ENCODE data around the gene ARHGAP23.
A peak's percentile ranks its signal among the peaks of the same experiment; 100 is the strongest.

ARHGAP23 gene

DNA sequence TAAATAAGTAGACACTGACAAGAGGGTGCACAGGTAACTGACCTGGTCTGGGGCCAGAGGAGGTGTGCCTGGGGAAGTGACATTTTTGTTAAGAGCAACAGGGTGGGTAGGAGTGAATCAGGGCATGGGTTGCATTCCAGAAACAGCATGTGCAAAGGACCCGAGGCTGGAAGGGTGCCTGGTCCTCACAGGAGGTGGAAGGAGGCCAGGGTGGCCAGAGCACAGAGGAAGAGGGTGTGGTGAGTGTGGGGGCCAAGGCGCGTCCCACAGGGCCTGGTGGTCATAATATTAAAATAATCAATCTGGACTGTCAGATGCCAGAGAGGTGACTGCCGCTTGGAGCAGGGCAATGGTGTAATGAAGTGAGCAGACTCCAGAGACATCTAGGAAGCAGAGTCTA, 14.3 kb downstream of the ARHGAP23 start:
- DNase-seq, result no peak

GRCh38 chr17:38443356-38444031, 15.2 kb downstream of the ARHGAP23 start:
- peak; percentile 22 for DNase-seq

GRCh38 chr17:38444151-38444550, 15.9 kb downstream of the ARHGAP23 start:
- DNase-seq, result peak; percentile 76

GRCh38 chr17:38447502-38448085, 19.3 kb downstream of the ARHGAP23 start:
- DNase-seq, result peak; percentile 66

DNA sequence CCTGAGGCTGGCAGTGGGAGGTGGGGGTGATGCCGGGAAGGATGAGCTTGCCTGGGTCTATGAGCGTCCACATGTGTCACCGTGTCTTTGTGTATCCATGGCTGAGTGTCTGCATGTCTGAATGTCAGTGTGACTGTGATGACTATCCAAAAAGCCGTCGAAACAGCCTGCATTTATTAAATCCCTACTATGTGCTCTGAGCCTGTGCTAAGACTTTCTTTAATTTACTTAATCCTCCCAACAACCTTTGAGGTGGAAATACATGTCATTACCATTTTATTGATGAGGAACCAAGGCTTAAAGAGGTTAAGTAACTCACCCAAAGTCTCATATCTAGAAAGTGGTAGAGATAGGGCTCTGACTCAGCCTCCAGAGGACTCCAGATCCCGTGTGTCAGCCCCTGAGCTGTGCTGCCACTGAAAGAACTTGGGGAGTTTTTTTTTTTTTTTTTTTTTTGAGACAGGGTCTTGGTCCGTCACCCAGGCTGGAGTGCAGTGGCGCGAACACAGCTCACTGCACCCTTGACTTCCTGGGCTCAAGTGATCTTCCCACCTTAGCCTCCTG, 20.0 kb downstream of the ARHGAP23 start:
- peak; percentile 18 for DNase-seq

DNA sequence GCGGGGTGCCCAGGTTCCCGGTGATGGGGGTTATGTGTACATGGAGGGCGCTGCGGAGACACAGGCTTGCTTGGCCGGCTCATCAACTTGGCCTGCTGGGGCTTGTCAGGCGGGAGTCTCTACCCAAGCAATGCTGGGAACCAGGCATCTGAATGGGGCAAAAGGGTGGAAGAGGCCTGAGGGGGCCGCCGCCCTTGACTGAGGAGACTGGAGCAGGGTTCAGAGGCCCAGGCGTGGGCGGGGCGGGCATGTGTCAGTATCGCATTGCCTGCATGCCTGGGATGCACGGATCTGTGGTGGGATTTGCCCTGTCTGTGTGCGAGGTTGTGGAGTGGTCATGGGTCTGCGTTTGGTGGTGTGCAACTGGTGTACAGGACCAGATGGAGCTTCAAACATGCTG, 21.1 kb downstream of the ARHGAP23 start:
- peak; percentile 53 for DNase-seq

GRCh38 chr17:38450557-38451029, 22.3 kb downstream of the ARHGAP23 start:
- no peak for DNase-seq

- DNase-seq, result peak; percentile 72
Observed at GRCh38 chr17:38451030-38451839, 23.0 kb downstream of the ARHGAP23 start.

- peak; percentile 89 for DNase-seq
Observed at GRCh38 chr17:38451840-38452529, 23.7 kb downstream of the ARHGAP23 start.

GRCh38 chr17:38452719-38453118, 24.5 kb downstream of the ARHGAP23 start:
- peak; percentile 18 for DNase-seq

- DNase-seq, result peak; percentile 54
Observed at GRCh38 chr17:38453951-38454421, 25.7 kb downstream of the ARHGAP23 start.

- peak; percentile 76 for DNase-seq
Observed at GRCh38 chr17:38454532-38454931, 26.3 kb downstream of the ARHGAP23 start.

- peak; percentile 68 for DNase-seq
Observed at GRCh38 chr17:38455288-38455915, 27.1 kb downstream of the ARHGAP23 start.

DNA sequence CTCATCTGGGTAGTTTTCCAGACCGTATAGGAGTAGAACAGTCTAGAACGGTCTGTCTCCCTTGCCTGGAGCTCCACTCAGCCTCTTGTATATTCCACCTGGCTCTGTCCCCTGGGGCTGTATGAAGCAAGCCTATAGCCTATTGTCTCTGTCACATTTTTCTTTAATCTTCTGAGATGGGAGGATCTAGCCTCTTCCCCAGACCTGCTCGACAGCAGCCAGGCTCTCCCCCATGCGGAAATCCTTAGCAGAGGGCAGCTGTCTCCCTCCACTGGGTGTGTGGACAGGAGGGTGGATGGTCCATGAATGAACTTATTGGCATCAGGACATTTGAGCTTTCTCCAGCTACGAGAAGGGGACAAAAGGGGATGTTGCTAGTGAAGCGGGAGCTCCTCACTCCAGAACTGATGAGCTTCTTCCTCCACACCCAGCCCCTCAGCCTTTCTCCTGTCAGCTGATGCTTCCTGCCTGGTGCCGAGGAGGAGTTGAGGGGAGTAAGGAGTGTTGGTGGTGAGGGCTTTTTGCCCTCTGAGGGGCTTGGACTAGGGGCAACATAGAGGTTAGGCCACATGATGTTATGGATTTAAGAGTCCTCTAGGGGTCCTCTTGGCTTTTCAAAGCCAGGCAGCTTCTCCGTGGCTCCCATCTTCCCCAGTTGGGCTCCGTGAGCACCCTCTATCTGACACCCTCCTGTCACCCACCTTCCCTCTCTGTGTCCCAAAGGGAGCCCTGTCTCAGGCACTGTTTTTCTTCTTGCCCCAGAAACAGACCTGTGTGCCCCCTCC, 28.0 kb downstream of the ARHGAP23 start:
- peak; percentile 25 for DNase-seq

- peak; percentile 16 for DNase-seq
Observed at GRCh38 chr17:38457577-38458371, 29.5 kb downstream of the ARHGAP23 start.

- DNase-seq, result no peak
Observed at GRCh38 chr17:38458521-38458920, 30.3 kb downstream of the ARHGAP23 start.

GRCh38 chr17:38459567-38459966, 31.3 kb downstream of the ARHGAP23 start:
- peak; percentile 18 for DNase-seq

DNA sequence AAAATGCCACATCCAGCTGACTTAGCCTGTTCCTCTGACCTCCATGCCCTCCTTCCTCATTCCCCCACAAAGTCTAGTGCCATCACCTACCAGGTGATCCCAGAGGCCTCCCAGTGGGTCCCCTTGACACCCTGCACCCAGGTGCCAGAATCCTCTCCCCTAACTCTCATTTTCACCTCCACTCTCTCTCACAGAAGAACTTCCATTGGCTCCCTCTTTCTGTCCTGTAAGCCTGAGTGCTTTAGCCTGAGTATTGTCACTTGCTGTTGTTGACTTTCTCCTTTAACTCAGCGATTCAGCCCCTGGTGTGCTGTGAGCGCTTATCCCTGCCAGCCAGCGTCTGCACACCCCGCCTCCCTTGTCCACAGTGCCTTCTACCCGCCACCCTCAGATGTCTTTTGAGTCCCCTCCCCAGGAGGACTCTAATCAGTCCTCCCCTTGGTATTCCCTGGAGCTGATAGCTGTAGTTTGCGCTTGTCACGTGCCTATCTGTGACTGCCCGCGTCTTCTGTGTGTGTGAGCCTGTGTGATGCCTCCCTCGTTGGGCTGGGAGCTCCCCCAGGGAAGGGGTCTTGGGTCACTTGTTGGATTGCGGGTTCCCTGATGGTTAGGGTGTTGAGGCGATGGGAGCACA, 31.9 kb downstream of the ARHGAP23 start:
- DNase-seq, result no peak

GRCh38 chr17:38460716-38461630, 32.7 kb downstream of the ARHGAP23 start:
- peak; percentile 15 for DNase-seq
